Parathyroid adenoma (tissue), 2 donors: ENCODE measurements around the gene SNRPA.

Experiments
- H2AFZ ChIP-seq: fragments of 300-600 bp; sonication (generic); one replicate; pipeline ENCODE4 v1.7.0; 2017; ENCODE audit warnings: antibody characterized with exemption, mild to moderate bottlenecking
- H3K27ac ChIP-seq: fragments of 300-600 bp; sonication (generic); one replicate; pipeline ENCODE4 v1.7.0; 2017
- H3K27me3 ChIP-seq: fragments of 300-600 bp; sonication (generic); one replicate; pipeline ENCODE4 v1.7.0; 2017; ENCODE audit warnings: low read length; ENCODE audit not compliant: control insufficient read depth, insufficient read depth
- H3K36me3 ChIP-seq: fragments of 300-600 bp; sonication (generic); one replicate; pipeline ENCODE4 v1.7.0; 2017; ENCODE audit warnings: low read length; ENCODE audit not compliant: control insufficient read depth, insufficient read depth
- H3K4me1 ChIP-seq: fragments of 300-600 bp; sonication (generic); one replicate; pipeline ENCODE4 v1.7.0; 2017; ENCODE audit warnings: control low read depth
- H3K4me2 ChIP-seq: fragments of 300-600 bp; sonication (generic); one replicate; pipeline ENCODE4 v1.7.0; 2017; ENCODE audit warnings: low read length
- H3K4me3 ChIP-seq: fragments of 300-600 bp; sonication (generic); one replicate; pipeline ENCODE4 v1.7.0; 2017; ENCODE audit warnings: low read depth, low read length
- H3K79me2 ChIP-seq: fragments of 300-600 bp; sonication (generic); one replicate; pipeline ENCODE4 v1.7.0; 2017; ENCODE audit warnings: control low read depth
- H3K9ac ChIP-seq: fragments of 300-600 bp; sonication (generic); one replicate; pipeline ENCODE4 v1.7.0; 2017; ENCODE audit warnings: mild to moderate bottlenecking
- H3K9me3 ChIP-seq: fragments of 300-600 bp; sonication (generic); one replicate; pipeline ENCODE4 v1.7.0; 2017; ENCODE audit warnings: low read length; ENCODE audit not compliant: control insufficient read depth
- TF ChIP-seq, protein P1 (sequence below): fragments of 300-600 bp; sonication (generic); IDR thresholded peaks from one replicate; pipeline ENCODE4 v1.7.0; 2017; ENCODE audit warnings: antibody characterized with exemption, mild to moderate bottlenecking
- donor health status: primary hyperparathyroidism.

Gene SNRPA

DNA sequence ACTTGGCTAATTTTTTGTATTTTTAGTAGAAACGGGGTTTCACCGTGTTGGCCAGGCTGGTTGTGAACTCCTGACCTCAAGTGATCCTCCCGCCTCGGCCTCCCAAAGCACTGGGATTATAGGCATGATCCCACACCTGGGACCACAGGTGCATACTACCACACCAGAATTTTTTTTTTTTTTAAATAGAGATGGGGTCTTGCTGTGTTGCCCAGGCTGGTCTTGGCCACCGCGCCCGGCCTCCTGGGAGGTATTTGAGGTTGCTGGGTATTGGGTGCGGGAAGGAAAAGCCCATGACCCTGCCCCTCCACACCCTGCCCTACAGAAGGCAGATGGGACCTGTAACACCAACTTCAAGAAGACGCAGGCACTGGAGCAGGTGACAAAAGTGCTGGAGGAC, 14.3 kb upstream of the SNRPA start:
- Histone ChIP-seq H3K4me1 (no peaks in the 10 kb centered on the region), H3K9ac (no peak overlapping the region), H2AFZ (no peak overlapping the region), H3K36me3 (no peaks in the 10 kb centered on the region), H3K4me2 (no peak overlapping the region), H3K79me2 (no peaks in the 10 kb centered on the region), H3K27me3 (no peaks in the 10 kb centered on the region), H3K4me3 (no peak overlapping the region), H3K27ac (no peak overlapping the region), H3K9me3 (no peaks in the 10 kb centered on the region)
- TF ChIP-seq, protein P1, sequence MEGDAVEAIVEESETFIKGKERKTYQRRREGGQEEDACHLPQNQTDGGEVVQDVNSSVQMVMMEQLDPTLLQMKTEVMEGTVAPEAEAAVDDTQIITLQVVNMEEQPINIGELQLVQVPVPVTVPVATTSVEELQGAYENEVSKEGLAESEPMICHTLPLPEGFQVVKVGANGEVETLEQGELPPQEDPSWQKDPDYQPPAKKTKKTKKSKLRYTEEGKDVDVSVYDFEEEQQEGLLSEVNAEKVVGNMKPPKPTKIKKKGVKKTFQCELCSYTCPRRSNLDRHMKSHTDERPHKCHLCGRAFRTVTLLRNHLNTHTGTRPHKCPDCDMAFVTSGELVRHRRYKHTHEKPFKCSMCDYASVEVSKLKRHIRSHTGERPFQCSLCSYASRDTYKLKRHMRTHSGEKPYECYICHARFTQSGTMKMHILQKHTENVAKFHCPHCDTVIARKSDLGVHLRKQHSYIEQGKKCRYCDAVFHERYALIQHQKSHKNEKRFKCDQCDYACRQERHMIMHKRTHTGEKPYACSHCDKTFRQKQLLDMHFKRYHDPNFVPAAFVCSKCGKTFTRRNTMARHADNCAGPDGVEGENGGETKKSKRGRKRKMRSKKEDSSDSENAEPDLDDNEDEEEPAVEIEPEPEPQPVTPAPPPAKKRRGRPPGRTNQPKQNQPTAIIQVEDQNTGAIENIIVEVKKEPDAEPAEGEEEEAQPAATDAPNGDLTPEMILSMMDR: no peak

DNA sequence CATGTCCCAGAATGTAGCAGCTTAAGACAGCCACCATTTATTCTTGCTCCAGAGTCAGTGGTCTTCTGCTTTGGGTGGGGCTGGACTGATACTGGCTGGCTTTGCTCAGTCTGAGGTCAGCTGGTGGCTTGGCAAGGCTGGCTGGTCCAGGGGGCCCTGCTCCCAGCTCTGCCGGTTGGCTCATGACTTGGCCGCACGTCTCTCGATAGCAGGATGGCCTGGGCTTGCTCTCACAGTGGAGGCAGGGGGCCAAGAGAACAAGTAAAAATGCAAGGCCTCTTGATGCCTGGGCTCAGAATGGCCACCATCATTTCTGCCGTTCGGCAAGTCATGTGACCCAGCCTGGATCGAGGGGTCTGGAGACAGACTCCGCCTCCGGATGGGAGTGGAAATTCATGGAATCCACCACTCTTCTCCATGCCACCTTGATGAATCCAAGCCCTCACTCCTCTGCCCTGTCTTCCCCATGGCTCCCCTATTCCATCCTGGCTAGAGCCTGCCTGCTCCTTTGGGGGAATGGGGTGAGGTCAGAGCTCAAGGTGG, 13.8 kb upstream of the SNRPA start:
- Histone ChIP-seq H3K79me2 (no peaks in the 10 kb centered on the region), H3K4me1 (no peaks in the 10 kb centered on the region), H3K27me3 (no peaks in the 10 kb centered on the region), H3K9me3 (no peaks in the 10 kb centered on the region), H3K4me3 (no peak overlapping the region), H2AFZ (no peak overlapping the region), H3K36me3 (no peaks in the 10 kb centered on the region), H3K4me2 (no peak overlapping the region), H3K9ac (no peak overlapping the region), H3K27ac (no peak overlapping the region)
- TF ChIP-seq, protein P1: no peak

DNA sequence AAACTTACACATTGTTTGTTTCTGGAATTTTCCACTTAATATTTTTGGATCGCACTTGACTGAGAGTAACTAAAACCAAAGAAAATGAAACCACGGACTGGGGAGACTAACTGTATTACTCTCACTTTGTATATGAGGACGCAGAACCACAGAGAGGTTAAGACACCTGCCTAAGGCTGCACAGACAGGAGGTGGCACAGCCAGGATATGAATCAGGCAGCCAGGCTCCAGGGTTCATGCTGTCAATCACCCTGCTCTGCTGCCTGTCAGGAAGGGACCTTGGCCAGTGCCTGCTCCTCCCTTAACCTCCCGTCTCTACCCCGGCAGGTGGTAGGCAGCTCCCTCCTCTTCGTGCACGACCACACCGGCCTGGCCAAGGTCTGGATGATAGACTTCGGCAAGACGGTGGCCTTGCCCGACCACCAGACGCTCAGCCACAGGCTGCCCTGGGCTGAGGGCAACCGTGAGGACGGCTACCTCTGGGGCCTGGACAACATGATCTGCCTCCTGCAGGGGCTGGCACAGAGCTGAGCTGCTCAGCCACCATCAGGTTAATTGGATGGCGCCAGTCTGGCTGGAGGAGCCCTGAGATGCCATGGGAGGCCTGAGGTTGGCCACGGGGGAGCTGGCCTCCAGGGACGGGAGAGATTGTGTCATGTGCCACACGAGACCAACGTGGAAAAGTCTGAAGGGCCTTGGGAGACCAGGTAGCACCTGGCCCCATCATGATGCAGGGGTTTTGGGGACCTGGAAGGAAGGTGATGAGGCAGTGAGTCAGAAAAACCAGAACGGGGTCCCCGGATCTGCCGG, 11.8 kb upstream of the SNRPA start:
- Histone ChIP-seq H3K4me3 (no peak overlapping the region), H3K9ac (no peak overlapping the region), H3K9me3 (no peaks in the 10 kb centered on the region), H3K27me3 (no peaks in the 10 kb centered on the region), H3K27ac (no peak overlapping the region), H3K4me2 (no peak overlapping the region), H3K36me3 (no peaks in the 10 kb centered on the region), H3K79me2 (no peaks in the 10 kb centered on the region), H2AFZ (no peak overlapping the region), H3K4me1 (no peaks in the 10 kb centered on the region)
- TF ChIP-seq, protein P1: no peak

DNA sequence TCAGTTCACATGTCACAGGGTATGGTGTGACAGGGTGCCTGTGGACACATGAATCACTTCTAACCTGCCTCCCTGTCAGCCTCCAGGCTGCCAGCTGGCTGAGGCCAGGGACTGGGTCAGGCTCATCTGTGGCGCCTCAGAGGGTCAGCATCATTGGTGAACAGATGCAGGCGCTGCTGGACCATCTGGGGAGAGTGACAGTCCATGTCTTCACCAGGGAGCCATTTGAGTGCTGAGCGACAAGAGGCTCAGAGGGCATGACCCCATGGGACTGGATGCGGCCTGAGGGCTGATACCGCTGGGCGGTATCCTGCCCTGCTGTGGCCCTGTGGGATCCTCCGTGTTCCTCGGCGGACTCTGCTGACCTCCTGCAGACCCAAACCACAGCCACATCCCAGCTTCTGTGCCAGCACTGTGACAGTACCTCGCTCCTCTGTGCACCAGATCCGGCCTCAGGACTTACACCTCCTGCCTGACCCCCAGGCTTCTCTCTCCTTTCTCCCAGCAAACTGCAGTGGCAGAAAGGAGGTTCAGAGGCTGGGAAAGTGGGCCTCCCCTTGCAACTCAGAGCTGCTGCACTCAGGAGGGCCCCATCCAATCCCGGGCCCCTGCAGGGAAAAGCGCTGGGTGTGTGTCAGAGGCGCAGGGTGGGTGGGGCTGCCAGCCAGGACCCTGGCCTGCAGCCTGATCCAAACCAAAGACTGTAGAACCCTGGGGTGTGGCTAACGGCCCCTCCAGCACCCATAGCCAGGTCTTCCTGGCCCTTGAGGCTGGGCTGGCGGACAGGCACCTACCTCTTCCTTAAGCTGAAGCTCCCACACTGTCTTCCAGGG, 10.9 kb upstream of the SNRPA start:
- Histone ChIP-seq H2AFZ (no peak overlapping the region), H3K27ac (no peak overlapping the region), H3K27me3 (no peaks in the 10 kb centered on the region), H3K36me3 (no peaks in the 10 kb centered on the region), H3K4me2 (no peak overlapping the region), H3K9ac (no peak overlapping the region), H3K4me1 (peaks cover 2% of the 10 kb centered on the region), H3K79me2 (no peaks in the 10 kb centered on the region), H3K4me3 (no peak overlapping the region), H3K9me3 (no peaks in the 10 kb centered on the region)
- TF ChIP-seq, protein P1: no peak
